Activated naive CD8-positive, alpha-beta T cell treated with anti-CD3 and anti-CD28 coated beads, Interleukin-2, amount 10 ng/mL, durations not matched to agents 7 days and 5 days (primary cell): ENCODE data around the gene COL21A1. TPM values are rescaled to one million over a fixed set of nuclear protein-coding genes. Genes with fewer than 3 reads are reported as not detected.

Experiments
- ATAC-seq: fragments of 150-1000 bp; cut with Tn5 transposase; one replicate; pipeline ENCODE4 v1.10.0; 2021; ENCODE audit warnings: low read depth, moderate library complexity
- POLR2A ChIA-PET: fragments of 350-600 bp; sonication (Branson Sonifier 250); formaldehyde crosslinking; loops from one replicate; lab custom pipeline; 2021; ENCODE audit warnings: antibody characterized with exemption; lab: Charles Lee
- DNase-seq: peaks from one replicate; pipeline ENCODE4 v3.0.0; 2021
- H3K27ac Mint-ChIP-seq: one replicate; pipeline ENCODE4 v1.8.0; 2022; ENCODE audit warnings: mild to moderate bottlenecking, mixed read lengths
- H3K27me3 Mint-ChIP-seq: one replicate; pipeline ENCODE4 v1.8.0; 2022; ENCODE audit warnings: mild to moderate bottlenecking, moderate library complexity, mixed read lengths
- H3K36me3 Mint-ChIP-seq: one replicate; pipeline ENCODE4 v1.8.0; 2021; ENCODE audit warnings: mild to moderate bottlenecking, mixed read lengths
- H3K4me1 Mint-ChIP-seq: one replicate; pipeline ENCODE4 v1.8.0; 2021; ENCODE audit warnings: mixed read lengths
- H3K4me3 Mint-ChIP-seq: one replicate; pipeline ENCODE4 v1.8.0; 2022; ENCODE audit warnings: mild to moderate bottlenecking, moderate library complexity, mixed read lengths
- H3K9me3 Mint-ChIP-seq: one replicate; pipeline ENCODE4 v1.8.0; 2021; ENCODE audit warnings: mixed read lengths
- total RNA-seq, 2 experiments: library from RNA; stranded (reverse); gene quantifications; one replicate each; pipeline ENCODE4 v1.2.3, GENCODE V29; 2021

COL21A1 gene
- total RNA-seq, 2 experiments from 2014 or later = not detected

DNA sequence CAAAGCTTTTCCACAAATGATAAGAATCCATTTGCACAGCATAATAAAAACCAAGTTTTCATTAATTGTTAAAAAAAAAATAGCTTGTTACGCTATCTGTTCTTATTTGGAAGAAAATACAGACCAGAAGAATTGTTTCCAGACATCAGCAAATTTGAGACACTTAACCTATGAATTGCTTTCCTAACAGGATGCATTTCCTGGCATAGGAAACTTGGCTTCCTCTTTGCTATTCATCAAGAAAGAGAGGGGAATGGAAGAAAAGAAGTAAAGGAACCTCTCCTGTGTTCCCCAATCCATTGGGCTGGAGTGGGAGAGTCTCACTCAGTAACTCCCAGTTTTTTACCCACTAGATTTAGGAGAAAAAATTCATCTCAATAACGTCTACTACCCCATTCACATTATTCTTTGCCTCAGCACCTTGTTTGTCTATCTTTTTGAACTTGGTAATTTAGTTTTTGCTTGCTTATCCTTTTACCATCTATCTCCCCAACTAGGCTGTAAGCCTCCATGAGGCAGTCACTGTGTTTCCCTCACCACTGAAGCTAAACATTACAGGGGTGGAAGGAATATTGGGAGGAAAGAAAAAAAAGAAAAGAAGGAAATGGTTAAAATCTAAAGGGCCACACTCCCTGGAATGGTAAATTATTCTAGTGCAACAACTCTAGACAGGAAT is 150.3 kb downstream of the COL21A1 start:
- no peak for DNase-seq

DNA sequence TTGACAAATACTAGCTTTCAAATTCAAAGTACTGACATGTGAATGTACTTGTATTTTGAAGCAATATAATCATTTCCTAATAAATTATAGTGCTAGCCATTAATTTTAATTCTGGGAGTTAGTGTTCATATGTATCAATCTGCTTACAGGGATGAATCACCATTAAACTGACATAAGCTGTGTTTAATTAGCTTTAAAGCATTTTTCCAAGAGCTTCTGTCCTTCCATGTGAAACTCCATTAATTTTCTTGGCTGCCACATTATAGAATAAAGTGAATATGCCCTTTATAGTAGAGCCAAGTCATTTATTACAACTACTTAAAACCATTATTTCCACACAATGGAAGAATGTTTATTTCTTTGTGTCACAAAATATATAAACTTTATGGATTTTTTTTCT is 150.8 kb downstream of the COL21A1 start:
- no peak for ATAC-seq
- Mint-ChIP-seq H3K36me3 (no peaks in the 10 kb centered on the region), H3K27me3 (no peaks in the 10 kb centered on the region), H3K9me3 (peaks cover 2% of the 10 kb centered on the region), H3K27ac (no peak overlapping the region), H3K4me1 (no peaks in the 10 kb centered on the region), H3K4me3 (no peak overlapping the region)
- POLR2A ChIA-PET = no interaction called here
- no peak for DNase-seq

More for the DNA sequence above, 150.3 kb downstream of the COL21A1 start:
- peaks cover 2% of the 10 kb centered on the region for H3K9me3 Mint-ChIP-seq
- H3K36me3 Mint-ChIP-seq = no peaks in the 10 kb centered on the region
- no peak for ATAC-seq
- POLR2A ChIA-PET = no interaction called here
- no peaks in the 10 kb centered on the region for H3K4me1 Mint-ChIP-seq
- H3K27ac Mint-ChIP-seq = no peak overlapping the region
- no peak overlapping the region for H3K4me3 Mint-ChIP-seq
- no peaks in the 10 kb centered on the region for H3K27me3 Mint-ChIP-seq

DNA sequence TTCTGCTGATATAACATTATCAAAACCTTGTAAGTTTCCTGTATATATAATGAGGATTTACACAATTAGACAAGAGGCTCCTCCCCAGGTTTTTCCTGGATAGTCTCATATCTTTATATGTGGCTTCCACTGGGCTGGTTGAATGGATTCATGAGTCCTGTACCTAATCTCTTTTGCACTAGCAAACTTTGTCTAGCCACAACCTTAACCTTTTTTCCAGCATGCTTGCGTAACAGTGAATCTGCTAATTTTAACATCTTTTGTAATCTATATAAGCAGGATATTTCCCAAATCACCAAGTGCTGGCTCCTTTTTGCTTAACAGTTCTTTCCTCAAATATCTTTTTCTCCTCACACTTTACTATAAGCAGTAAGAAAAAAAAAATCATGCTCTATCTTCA is 153.6 kb downstream of the COL21A1 start:
- no peak for ATAC-seq
- H3K4me3 Mint-ChIP-seq = no peak overlapping the region

DNA sequence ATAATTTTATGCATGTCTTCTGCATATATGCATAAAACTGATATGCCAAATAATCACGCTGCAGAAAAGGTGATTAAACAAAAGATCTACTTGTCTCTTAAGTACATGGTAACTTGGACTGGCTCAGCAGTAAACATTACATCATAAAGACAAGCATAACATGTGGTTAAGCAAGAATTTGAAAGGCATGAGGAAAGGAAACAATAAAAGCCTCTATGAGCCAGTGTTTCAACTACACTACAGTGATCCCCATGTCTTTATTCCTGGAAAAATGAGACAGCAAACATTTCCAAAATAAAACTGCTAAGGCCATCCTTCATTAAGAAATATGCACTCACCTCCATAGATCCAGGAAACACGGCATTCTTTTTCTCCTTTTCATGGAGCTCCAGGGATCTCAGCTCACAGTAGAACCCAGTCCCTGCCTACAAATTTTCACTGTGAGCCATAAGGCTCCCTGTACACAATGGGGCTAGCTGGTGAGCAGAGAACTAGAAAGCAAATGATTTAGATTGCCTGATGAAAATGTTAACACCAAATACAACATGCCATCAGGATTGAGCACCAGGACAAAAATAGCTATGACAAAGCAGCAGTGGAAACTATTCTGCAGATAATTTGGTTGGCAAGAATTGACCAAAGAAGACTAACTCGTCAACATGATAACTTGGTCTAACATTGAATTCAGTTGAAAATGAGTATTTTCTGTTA is 156.1 kb downstream of the COL21A1 start:
- H3K4me3 Mint-ChIP-seq = no peak overlapping the region
- POLR2A ChIA-PET = no interaction called here

More for the DNA sequence above, 153.6 kb downstream of the COL21A1 start:
- H3K4me1 Mint-ChIP-seq = no peaks in the 10 kb centered on the region
- no peak for DNase-seq
- POLR2A ChIA-PET = no interaction called here
- H3K27me3 Mint-ChIP-seq = no peaks in the 10 kb centered on the region
- no peaks in the 10 kb centered on the region for H3K36me3 Mint-ChIP-seq
- H3K27ac Mint-ChIP-seq = no peak overlapping the region
- no peaks in the 10 kb centered on the region for H3K9me3 Mint-ChIP-seq

DNA sequence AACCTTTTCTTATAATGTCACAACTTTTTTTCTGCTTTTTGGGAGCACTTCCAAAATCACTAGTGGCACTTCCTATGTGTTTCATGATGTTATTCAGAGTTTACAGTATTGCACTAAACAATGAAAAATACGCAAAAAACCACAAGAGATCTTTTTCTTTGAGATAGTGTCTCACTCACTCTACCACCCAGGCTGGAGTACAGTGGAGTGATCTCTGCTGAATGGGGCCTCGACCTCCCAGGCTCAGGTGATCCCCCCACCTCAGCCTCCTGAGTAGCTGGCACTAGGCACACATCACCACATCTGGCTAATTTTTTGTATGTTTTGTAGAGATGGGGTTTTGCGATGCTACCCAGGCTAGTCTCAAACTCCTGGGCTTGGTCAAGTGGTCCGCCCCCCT is 158.7 kb downstream of the COL21A1 start:
- POLR2A ChIA-PET = no interaction called here
- Mint-ChIP-seq H3K9me3 (no peaks in the 10 kb centered on the region), H3K27me3 (no peaks in the 10 kb centered on the region), H3K27ac (no peak overlapping the region), H3K4me1 (no peaks in the 10 kb centered on the region), H3K36me3 (no peaks in the 10 kb centered on the region), H3K4me3 (no peak overlapping the region)
- ATAC-seq = no peak
- no peak for DNase-seq

More for the DNA sequence above, 156.1 kb downstream of the COL21A1 start:
- DNase-seq = no peak
- H3K27me3 Mint-ChIP-seq = no peaks in the 10 kb centered on the region
- H3K9me3 Mint-ChIP-seq = no peaks in the 10 kb centered on the region
- no peaks in the 10 kb centered on the region for H3K4me1 Mint-ChIP-seq
- ATAC-seq = no peak
- H3K27ac Mint-ChIP-seq = no peak overlapping the region
- H3K36me3 Mint-ChIP-seq = no peaks in the 10 kb centered on the region

DNA sequence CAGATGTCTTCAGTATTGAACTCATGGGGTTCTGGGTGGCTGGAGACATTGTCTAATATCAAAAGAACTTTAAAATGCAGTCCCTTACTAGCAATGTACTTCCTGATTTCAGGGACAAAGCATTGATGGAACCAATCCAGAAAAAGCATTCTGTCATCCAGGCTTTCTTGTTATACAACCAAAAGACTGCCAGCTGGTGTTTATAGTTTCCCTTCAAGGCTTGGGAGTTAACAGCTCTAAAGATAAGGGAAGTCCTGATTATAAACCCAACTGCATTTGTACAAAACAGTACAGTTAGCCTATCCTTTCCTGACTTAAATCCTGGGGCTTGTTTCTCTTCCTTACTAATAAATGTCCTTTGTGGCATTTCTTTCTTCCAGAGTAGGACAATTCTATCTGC is 160.0 kb downstream of the COL21A1 start:
- no peak overlapping the region for H3K27ac Mint-ChIP-seq
- no peaks in the 10 kb centered on the region for H3K9me3 Mint-ChIP-seq
- no peak for DNase-seq
- no peaks in the 10 kb centered on the region for H3K4me1 Mint-ChIP-seq
- ATAC-seq = no peak
- H3K27me3 Mint-ChIP-seq = no peaks in the 10 kb centered on the region
- H3K36me3 Mint-ChIP-seq = no peaks in the 10 kb centered on the region
- POLR2A ChIA-PET = no interaction called here
- H3K4me3 Mint-ChIP-seq = no peak overlapping the region

DNA sequence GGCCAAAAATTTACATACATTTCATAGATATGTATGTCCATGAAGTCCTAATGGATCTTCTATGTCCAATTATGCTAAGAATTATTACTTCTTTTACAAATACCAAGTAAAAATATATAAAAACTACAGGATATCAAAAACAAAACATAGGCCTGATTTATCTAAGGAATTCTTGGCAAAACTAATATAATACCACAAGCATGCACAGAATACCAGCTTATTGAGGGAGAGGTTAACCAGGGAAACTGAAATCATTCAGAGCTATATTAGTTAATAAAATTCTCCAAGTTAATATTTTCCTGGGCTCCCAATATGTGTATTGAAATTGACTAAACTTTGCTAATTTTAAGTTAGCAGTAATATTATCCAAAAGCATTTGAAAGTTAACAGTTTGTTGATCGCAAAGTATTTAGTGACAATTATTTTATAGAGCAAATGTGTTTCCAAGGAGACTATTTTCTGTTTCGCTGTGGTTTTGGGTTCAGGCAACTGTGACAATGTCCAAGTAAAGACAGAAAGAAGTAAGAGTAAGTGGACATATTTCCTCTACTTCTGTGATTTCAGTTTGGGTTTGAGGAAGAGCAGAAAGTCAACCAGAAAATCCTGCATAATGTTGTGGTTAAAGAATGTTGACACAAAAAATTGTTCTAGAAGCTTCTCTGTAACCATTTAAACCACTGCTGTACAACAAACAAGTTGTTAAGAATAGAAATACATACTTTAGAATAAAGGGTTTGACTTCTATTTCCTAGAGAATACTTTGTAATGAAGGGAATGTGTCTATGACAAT is 167.4 kb downstream of the COL21A1 start:
- ATAC-seq (no peak), DNase-seq (no peak)
- no peaks in the 10 kb centered on the region for H3K4me1 Mint-ChIP-seq
- no peak overlapping the region for H3K27ac Mint-ChIP-seq
- POLR2A ChIA-PET = no interaction called here
- no peaks in the 10 kb centered on the region for H3K36me3 Mint-ChIP-seq
- no peaks in the 10 kb centered on the region for H3K9me3 Mint-ChIP-seq
- no peaks in the 10 kb centered on the region for H3K27me3 Mint-ChIP-seq
- no peak overlapping the region for H3K4me3 Mint-ChIP-seq

DNA sequence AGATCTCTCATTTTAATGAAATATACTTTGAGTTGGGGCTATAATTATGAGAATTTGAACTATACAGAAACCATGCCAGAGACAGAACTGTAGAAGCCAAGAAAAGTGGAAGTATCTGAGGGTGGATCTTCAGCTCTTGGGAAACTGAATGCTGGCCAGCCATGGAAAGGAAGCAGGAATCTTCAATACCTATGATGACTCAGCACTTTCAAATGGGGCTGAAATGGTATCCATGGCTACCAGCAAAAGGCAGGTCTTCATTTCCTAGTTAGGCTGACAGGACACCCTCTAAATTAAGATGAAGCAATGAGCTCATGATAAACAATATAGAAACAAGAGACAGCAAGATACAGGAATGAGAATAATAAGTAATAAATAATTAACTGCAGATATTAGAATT is 171.3 kb downstream of the COL21A1 start:
- no peaks in the 10 kb centered on the region for H3K27me3 Mint-ChIP-seq
- H3K4me1 Mint-ChIP-seq = no peaks in the 10 kb centered on the region
- no peaks in the 10 kb centered on the region for H3K36me3 Mint-ChIP-seq
- H3K4me3 Mint-ChIP-seq = no peak overlapping the region
- ATAC-seq (no peak), DNase-seq (no peak)
- H3K9me3 Mint-ChIP-seq = peaks cover 2% of the 10 kb centered on the region
- H3K27ac Mint-ChIP-seq = no peak overlapping the region
- POLR2A ChIA-PET = no interaction called here

DNA sequence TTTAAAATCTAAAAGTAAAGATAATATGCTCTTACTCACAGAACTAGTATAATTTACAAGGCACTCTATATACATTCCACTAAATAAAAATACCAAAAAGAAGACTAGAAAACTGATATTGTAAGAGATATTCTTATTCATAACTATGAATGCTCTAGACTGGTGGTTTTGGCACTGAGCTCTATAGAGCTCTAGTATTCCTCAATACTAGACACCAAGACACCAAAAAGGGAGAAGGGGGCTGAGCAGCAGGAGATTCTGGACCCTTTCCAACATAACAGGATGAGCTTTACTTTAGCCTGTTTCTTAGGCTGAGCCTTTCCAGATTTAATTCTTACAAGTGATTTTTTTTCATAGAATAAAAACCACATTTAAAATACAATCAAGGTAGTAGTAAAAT is 173.6 kb downstream of the COL21A1 start:
- H3K36me3 Mint-ChIP-seq = no peaks in the 10 kb centered on the region
- POLR2A ChIA-PET = no interaction called here
- H3K9me3 Mint-ChIP-seq = peaks cover 2% of the 10 kb centered on the region
- DNase-seq (no peak), ATAC-seq (no peak)
- H3K4me3 Mint-ChIP-seq = no peak overlapping the region
- no peaks in the 10 kb centered on the region for H3K27me3 Mint-ChIP-seq
- H3K4me1 Mint-ChIP-seq = no peaks in the 10 kb centered on the region
- H3K27ac Mint-ChIP-seq = no peak overlapping the region

DNA sequence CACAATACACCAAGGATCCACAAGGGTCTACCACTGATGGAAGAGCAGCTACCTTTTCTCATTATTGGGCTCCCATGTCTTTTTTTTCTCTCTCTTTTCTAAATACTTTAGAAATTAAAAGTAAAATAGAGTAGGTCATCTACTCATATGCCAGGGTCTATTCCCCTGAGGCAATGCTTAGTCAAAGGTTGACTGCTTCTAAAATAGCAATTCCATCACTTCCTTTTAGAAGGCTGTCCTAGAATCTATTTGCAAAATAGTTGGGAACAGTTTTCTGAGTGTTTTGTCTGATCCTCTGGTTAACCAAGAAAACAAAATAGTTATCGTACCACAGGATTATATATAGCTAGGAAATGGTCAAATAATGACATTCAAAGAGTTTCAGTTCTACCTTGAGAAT is 174.1 kb downstream of the COL21A1 start:
- ATAC-seq (no peak), DNase-seq (no peak)
- no peaks in the 10 kb centered on the region for H3K36me3 Mint-ChIP-seq
- no peaks in the 10 kb centered on the region for H3K4me1 Mint-ChIP-seq
- no peak overlapping the region for H3K4me3 Mint-ChIP-seq
- H3K9me3 Mint-ChIP-seq = peaks cover 2% of the 10 kb centered on the region
- H3K27ac Mint-ChIP-seq = no peak overlapping the region
- no peaks in the 10 kb centered on the region for H3K27me3 Mint-ChIP-seq
- POLR2A ChIA-PET = no interaction called here

DNA sequence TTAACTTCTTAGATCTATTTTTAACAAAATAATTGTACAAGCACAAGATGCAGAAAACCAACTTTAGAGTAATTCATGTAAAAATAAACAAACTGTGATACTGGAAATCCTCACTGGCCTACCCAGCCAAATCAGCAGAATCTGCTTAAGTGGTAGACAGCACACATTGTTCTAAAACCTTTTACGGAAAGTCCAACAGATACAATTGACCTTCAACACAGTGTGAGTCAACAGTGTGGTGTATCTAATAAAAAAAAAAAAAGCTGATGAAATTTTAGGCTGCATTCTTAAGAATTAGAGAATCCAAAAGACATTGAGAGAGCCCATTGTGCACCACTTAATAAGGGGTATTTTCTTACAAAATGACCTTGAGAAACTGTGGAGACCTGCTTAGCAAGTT is 174.5 kb downstream of the COL21A1 start:
- Mint-ChIP-seq H3K36me3 (no peaks in the 10 kb centered on the region), H3K27ac (no peak overlapping the region), H3K9me3 (peaks cover 2% of the 10 kb centered on the region), H3K27me3 (no peaks in the 10 kb centered on the region), H3K4me3 (no peak overlapping the region), H3K4me1 (no peaks in the 10 kb centered on the region)
- ATAC-seq (no peak), DNase-seq (no peak)
- POLR2A ChIA-PET = no interaction called here

DNA sequence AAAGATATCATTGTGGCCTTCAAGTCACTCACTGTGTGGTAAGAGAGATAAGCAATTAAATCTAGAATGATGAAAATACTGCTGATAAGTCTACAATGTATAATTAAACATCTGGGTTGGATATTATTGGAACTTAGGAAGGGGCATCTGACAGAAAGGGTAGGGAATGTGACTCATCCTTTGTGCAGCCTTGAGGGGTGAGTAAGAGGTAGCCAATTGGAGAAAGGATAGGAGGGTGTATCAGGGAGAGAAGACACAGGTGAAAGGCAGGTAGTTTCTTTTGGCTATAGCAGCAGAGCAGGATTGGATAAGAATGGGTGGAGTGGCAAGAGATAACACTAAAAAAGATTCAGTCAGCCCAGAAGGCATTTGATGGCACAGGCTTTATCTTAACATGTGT is 182.0 kb downstream of the COL21A1 start:
- no peak for ATAC-seq
- no peak overlapping the region for H3K27ac Mint-ChIP-seq
- H3K4me1 Mint-ChIP-seq = no peaks in the 10 kb centered on the region

DNA sequence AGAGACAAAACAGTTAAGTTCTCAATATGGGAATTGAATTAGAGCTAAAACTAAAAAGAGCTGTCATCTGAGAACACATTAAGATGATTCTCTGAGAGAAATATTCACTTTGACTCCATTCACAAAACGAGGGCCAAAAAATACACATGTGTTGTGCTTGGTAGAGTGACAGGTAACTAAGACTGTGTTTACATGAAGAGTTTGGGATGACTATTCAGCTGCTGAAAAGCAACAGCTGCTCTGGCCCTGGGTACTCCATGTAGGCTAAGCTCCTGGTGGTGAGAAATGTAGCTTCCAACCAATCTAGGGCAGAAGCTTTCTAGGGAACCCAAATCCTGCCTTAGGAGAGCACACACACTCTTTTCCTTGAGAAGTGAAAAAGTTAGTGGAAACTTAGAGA is 184.5 kb downstream of the COL21A1 start:
- H3K4me1 Mint-ChIP-seq = no peaks in the 10 kb centered on the region
- POLR2A ChIA-PET = no interaction called here
- no peaks in the 10 kb centered on the region for H3K9me3 Mint-ChIP-seq

More for the DNA sequence above, 182.0 kb downstream of the COL21A1 start:
- POLR2A ChIA-PET = no interaction called here
- H3K36me3 Mint-ChIP-seq = no peaks in the 10 kb centered on the region
- no peak for DNase-seq
- no peaks in the 10 kb centered on the region for H3K27me3 Mint-ChIP-seq
- H3K9me3 Mint-ChIP-seq = no peaks in the 10 kb centered on the region
- no peak overlapping the region for H3K4me3 Mint-ChIP-seq

DNA sequence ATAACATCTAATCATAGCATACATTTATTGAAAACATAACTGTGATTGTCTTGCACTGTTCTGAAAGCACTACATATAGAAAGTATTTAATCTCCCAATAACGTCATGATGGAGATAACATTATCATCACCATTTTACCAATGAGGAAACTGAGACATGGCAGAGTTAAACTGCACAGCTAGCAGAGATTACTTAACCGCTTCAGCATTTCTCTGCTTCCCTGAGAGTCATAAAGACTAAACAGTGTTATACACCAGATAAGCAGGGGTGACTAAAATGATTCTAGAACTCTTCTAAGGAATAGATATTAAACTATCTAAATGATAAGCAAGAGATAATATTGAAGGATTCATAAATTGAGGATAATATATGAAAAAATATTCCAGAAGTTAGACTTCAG is 188.7 kb downstream of the COL21A1 start:
- DNase-seq (no peak), ATAC-seq (no peak)
- Mint-ChIP-seq H3K36me3 (no peaks in the 10 kb centered on the region), H3K4me3 (no peak overlapping the region), H3K27me3 (no peaks in the 10 kb centered on the region), H3K27ac (no peak overlapping the region), H3K4me1 (no peaks in the 10 kb centered on the region), H3K9me3 (no peaks in the 10 kb centered on the region)
- POLR2A ChIA-PET = no interaction called here

More for the DNA sequence above, 184.5 kb downstream of the COL21A1 start:
- Mint-ChIP-seq H3K4me3 (no peak overlapping the region), H3K36me3 (no peaks in the 10 kb centered on the region), H3K27me3 (no peaks in the 10 kb centered on the region), H3K27ac (no peak overlapping the region)
- DNase-seq (no peak), ATAC-seq (no peak)
